RWPE2 (cell line): Measurements from ENCODE around the gene CNPPD1.
A peak's percentile ranks its signal among the peaks of the same experiment; 100 is the strongest.

ENCODE experiments used
- ATAC-seq: fragments of 200-7000 bp; cut with Tn5 transposase; 3 replicates; pipeline ENCODE4 v1.9.1; 2021; ENCODE audit warnings: low read depth
- DNase-seq: peaks from one replicate; pipeline ENCODE4 v3.0.0-alpha.2; 2020; ENCODE audit warnings: low spot score
- H3K27ac ChIP-seq: fragments of 450-650 bp; 2 replicates; pipeline ENCODE4 v1.5.1; 2017; ENCODE audit warnings: mild to moderate bottlenecking; ENCODE audit not compliant: poor library complexity, severe bottlenecking
- H3K27me3 ChIP-seq: fragments of 250-450 bp; sonication (Bioruptor Pico); 2 replicates; pipeline ENCODE4 v1.5.1; 2021; ENCODE audit warnings: mild to moderate bottlenecking, moderate library complexity; ENCODE audit not compliant: insufficient read depth, poor library complexity, severe bottlenecking
- H3K36me3 ChIP-seq: fragments of 250-450 bp; sonication (Bioruptor Pico); 2 replicates; pipeline ENCODE4 v1.5.1; 2020; ENCODE audit warnings: low read depth, mild to moderate bottlenecking, moderate library complexity
- H3K4me1 ChIP-seq: fragments of 250-450 bp; sonication (Bioruptor Pico); 2 replicates; pipeline ENCODE4 v1.5.1; 2021; ENCODE audit warnings: mild to moderate bottlenecking, moderate library complexity; ENCODE audit not compliant: insufficient read depth, poor library complexity, severe bottlenecking
- H3K4me3 ChIP-seq: fragments of 250-450 bp; sonication (Bioruptor Pico); 2 replicates; pipeline ENCODE4 v1.5.1; 2021; ENCODE audit warnings: mild to moderate bottlenecking, moderate library complexity; ENCODE audit not compliant: severe bottlenecking
- H3K9me3 ChIP-seq: fragments of 250-450 bp; sonication (Bioruptor Pico); 2 replicates; pipeline ENCODE4 v1.5.1; 2021; ENCODE audit warnings: mild to moderate bottlenecking, moderate library complexity; ENCODE audit not compliant: severe bottlenecking
- TF ChIP-seq, protein P1 (sequence below): fragments of 450-650 bp; IDR thresholded peaks from one replicate; pipeline ENCODE4 v1.5.1; 2017; ENCODE audit warnings: mild to moderate bottlenecking, moderate library complexity; ENCODE audit not compliant: poor library complexity, severe bottlenecking

The CNPPD1 gene

GRCh38 chr2:219174801-219175200, 1.9 kb downstream of the CNPPD1 start:
- TF ChIP-seq, protein P1, sequence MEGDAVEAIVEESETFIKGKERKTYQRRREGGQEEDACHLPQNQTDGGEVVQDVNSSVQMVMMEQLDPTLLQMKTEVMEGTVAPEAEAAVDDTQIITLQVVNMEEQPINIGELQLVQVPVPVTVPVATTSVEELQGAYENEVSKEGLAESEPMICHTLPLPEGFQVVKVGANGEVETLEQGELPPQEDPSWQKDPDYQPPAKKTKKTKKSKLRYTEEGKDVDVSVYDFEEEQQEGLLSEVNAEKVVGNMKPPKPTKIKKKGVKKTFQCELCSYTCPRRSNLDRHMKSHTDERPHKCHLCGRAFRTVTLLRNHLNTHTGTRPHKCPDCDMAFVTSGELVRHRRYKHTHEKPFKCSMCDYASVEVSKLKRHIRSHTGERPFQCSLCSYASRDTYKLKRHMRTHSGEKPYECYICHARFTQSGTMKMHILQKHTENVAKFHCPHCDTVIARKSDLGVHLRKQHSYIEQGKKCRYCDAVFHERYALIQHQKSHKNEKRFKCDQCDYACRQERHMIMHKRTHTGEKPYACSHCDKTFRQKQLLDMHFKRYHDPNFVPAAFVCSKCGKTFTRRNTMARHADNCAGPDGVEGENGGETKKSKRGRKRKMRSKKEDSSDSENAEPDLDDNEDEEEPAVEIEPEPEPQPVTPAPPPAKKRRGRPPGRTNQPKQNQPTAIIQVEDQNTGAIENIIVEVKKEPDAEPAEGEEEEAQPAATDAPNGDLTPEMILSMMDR, result no peak
- Histone ChIP-seq H3K27ac (no peak overlapping the region), H3K9me3 (no peaks in the 10 kb centered on the region), H3K27me3 (no peaks in the 10 kb centered on the region), H3K4me3 (no peak overlapping the region), H3K36me3 (peaks cover 33% of the 10 kb centered on the region), H3K4me1 (no peaks in the 10 kb centered on the region)
- no peak for DNase-seq
- ATAC-seq, result no peak

- peaks cover 27% of the 10 kb centered on the region for H3K36me3 ChIP-seq
- ATAC-seq, result no peak
- H3K4me3 ChIP-seq, result no peak overlapping the region
- no peak for DNase-seq
- H3K27ac ChIP-seq, result no peak overlapping the region
- H3K9me3 ChIP-seq, result no peaks in the 10 kb centered on the region
- no peaks in the 10 kb centered on the region for H3K4me1 ChIP-seq
- no peaks in the 10 kb centered on the region for H3K27me3 ChIP-seq
- TF ChIP-seq, protein P1, result no peak
Measured at GRCh38 chr2:219174146-219174545, 2.6 kb downstream of the CNPPD1 start.

- DNase-seq (no peak), ATAC-seq (no peak)
- Histone ChIP-seq H3K4me1 (no peaks in the 10 kb centered on the region), H3K27me3 (no peaks in the 10 kb centered on the region), H3K27ac (no peak overlapping the region), H3K9me3 (no peaks in the 10 kb centered on the region), H3K4me3 (no peak overlapping the region), H3K36me3 (peaks cover 25% of the 10 kb centered on the region)
- TF ChIP-seq, protein P1, result no peak
Measured at GRCh38 chr2:219173176-219173575, 3.5 kb downstream of the CNPPD1 start.

GRCh38 chr2:219172231-219173154, 4.2 kb downstream of the CNPPD1 start:
- Histone ChIP-seq H3K27me3 (no peaks in the 10 kb centered on the region), H3K36me3 (peaks cover 25% of the 10 kb centered on the region), H3K9me3 (no peaks in the 10 kb centered on the region), H3K27ac (no peak overlapping the region), H3K4me1 (no peaks in the 10 kb centered on the region), H3K4me3 (no peak overlapping the region)
- no peak for DNase-seq
- TF ChIP-seq, protein P1, result no peak
- ATAC-seq, result no peak

DNA sequence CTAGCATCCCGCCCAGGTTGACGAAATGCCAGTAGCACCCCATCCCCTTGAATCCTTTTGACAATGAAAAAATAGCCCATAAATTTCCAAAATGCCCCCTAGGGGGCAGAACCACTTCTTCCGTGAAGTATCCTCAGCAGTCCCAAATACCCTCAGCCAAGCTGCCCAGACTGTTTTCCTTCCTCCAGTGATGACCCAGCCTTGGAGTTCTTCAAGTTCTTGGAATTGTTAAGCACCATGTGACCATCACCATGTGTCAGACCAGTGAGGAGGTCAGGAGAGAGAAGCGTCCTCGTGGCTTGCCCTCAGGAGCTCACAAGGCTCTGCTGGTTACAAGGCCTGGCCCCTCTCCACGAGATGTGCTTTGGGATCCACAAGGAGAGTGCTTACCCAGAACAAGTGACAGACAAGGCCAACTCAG, 5.5 kb downstream of the CNPPD1 start:
- TF ChIP-seq, protein P1, result peak; percentile 79
- Histone ChIP-seq H3K4me3 (no peak overlapping the region), H3K9me3 (no peaks in the 10 kb centered on the region), H3K4me1 (no peaks in the 10 kb centered on the region), H3K27ac (no peak overlapping the region), H3K27me3 (no peaks in the 10 kb centered on the region), H3K36me3 (peaks cover 25% of the 10 kb centered on the region)
- ATAC-seq (peak; percentile 53), DNase-seq (no peak)
